HG02885 (cell line): ENCODE measurements around the gene KPNA6.
"Not testable (repeated sequence)": the region's sequence is repeated elsewhere in the genome, so short reads cannot be mapped to it uniquely, and the experiment has no call there.

ENCODE experiments used
- ATAC-seq: cut with Tn5 transposase; IDR thresholded peaks from one replicate; pipeline ENCODE4 v1.9.1; 2021; ENCODE audit warnings: mild to moderate bottlenecking; ENCODE audit not compliant: unreplicated experiment, poor library complexity

The KPNA6 gene

GRCh38 chr1:32099426-32099825, 8.4 kb upstream of the KPNA6 start:
- no peak for ATAC-seq

GRCh38 chr1:32100359-32100758, 7.5 kb upstream of the KPNA6 start:
- no peak for ATAC-seq

GRCh38 chr1:32100807-32101708, 6.8 kb upstream of the KPNA6 start:
- ATAC-seq, result no peak

- no peak for ATAC-seq
Observed at GRCh38 chr1:32104127-32104526, 3.7 kb upstream of the KPNA6 start.

GRCh38 chr1:32105338-32105737, 2.5 kb upstream of the KPNA6 start:
- ATAC-seq, result no peak

- no peak for ATAC-seq
Observed at GRCh38 chr1:32106663-32107275, 1.1 kb upstream of the KPNA6 start.

- no peak for ATAC-seq
Observed at GRCh38 chr1:32111040-32111623, 3.3 kb downstream of the KPNA6 start.

- no peak for ATAC-seq
Observed at GRCh38 chr1:32111789-32112188, 3.9 kb downstream of the KPNA6 start.

- no peak for ATAC-seq
Observed at GRCh38 chr1:32112806-32113375, 5.0 kb downstream of the KPNA6 start.

GRCh38 chr1:32113436-32113835, 5.6 kb downstream of the KPNA6 start:
- ATAC-seq, result not testable (repeated sequence)

- no peak for ATAC-seq
Observed at GRCh38 chr1:32114420-32114819, 6.6 kb downstream of the KPNA6 start.

GRCh38 chr1:32115496-32115895, 7.6 kb downstream of the KPNA6 start:
- no peak for ATAC-seq

- no peak for ATAC-seq
Observed at GRCh38 chr1:32116531-32116930, 8.7 kb downstream of the KPNA6 start.

GRCh38 chr1:32122151-32122550, 14.3 kb downstream of the KPNA6 start:
- ATAC-seq, result no peak

GRCh38 chr1:32123361-32123760, 15.5 kb downstream of the KPNA6 start:
- not testable (repeated sequence) for ATAC-seq

- no peak for ATAC-seq
Observed at GRCh38 chr1:32125313-32125712, 17.5 kb downstream of the KPNA6 start.

GRCh38 chr1:32126770-32127169, 18.9 kb downstream of the KPNA6 start:
- ATAC-seq, result no peak

GRCh38 chr1:32127409-32128198, 19.7 kb downstream of the KPNA6 start:
- ATAC-seq, result no peak

- ATAC-seq, result no peak
Observed at GRCh38 chr1:32128479-32128878, 20.6 kb downstream of the KPNA6 start.

GRCh38 chr1:32128964-32129363, 21.1 kb downstream of the KPNA6 start:
- no peak for ATAC-seq
